H9 (cell line): ENCODE measurements around the gene NKX1-1. TPM values are rescaled to one million over a fixed set of nuclear protein-coding genes. Genes with fewer than 3 reads are reported as not detected.
"Not testable (repeated sequence)": the region's sequence is repeated elsewhere in the genome, so short reads cannot be mapped to it uniquely, and the experiment has no call there.

Source experiments
- DNase-seq: peaks from one replicate; pipeline ENCODE4 v3.0.0-alpha.2; 2017
- H2AFZ ChIP-seq: one replicate; pipeline ENCODE4 v1.6.1; 2013; ENCODE audit warnings: mild to moderate bottlenecking, low read length, control low read depth, moderate library complexity
- H2AK5ac ChIP-seq: 2 replicates; pipeline ENCODE4 v1.6.1; 2013; ENCODE audit warnings: low read length, control low read depth, mixed read lengths; ENCODE audit not compliant: insufficient read length
- H2BK120ac ChIP-seq: one replicate; pipeline ENCODE4 v1.6.1; 2013; ENCODE audit warnings: low read depth, mild to moderate bottlenecking, low read length, control low read depth, inconsistent platforms; ENCODE audit not compliant: poor library complexity, severe bottlenecking
- H2BK12ac ChIP-seq: 2 replicates; pipeline ENCODE4 v1.6.1; 2013; ENCODE audit warnings: low read length, control low read depth, mixed read lengths, low read depth; ENCODE audit not compliant: insufficient read length
- H2BK15ac ChIP-seq: 2 replicates; pipeline ENCODE4 v1.6.1; 2013; ENCODE audit warnings: low read depth, low read length, control low read depth
- H2BK20ac ChIP-seq: one replicate; pipeline ENCODE4 v1.6.1; 2013; ENCODE audit warnings: low read depth, mild to moderate bottlenecking, low read length, control low read depth, inconsistent platforms; ENCODE audit not compliant: poor library complexity, severe bottlenecking
- H2BK5ac ChIP-seq: 2 replicates; pipeline ENCODE4 v1.6.1; 2013; ENCODE audit warnings: low read length, control low read depth, mixed read lengths; ENCODE audit not compliant: insufficient read length
- H3K14ac ChIP-seq: 2 replicates; pipeline ENCODE4 v1.6.1; 2013; ENCODE audit warnings: low read length, control low read depth; ENCODE audit not compliant: insufficient read depth
- H3K18ac ChIP-seq: 2 replicates; pipeline ENCODE4 v1.6.1; 2013; ENCODE audit warnings: low read depth, mild to moderate bottlenecking, mixed read lengths, low read length, control low read depth; ENCODE audit not compliant: insufficient read length
- H3K23ac ChIP-seq: 2 replicates; pipeline ENCODE4 v1.6.1; 2013; ENCODE audit warnings: low read length, control low read depth, mixed read lengths, low read depth; ENCODE audit not compliant: insufficient read length
- H3K23me2 ChIP-seq: 2 replicates; pipeline ENCODE4 v1.6.1; 2013; ENCODE audit warnings: low read depth, mild to moderate bottlenecking, mixed read lengths, low read length, control low read depth; ENCODE audit not compliant: insufficient read length, poor library complexity, severe bottlenecking
- H3K27ac ChIP-seq: 2 replicates; pipeline ENCODE4 v1.5.1; 2013; ENCODE audit warnings: low read length, control low read depth, mixed read lengths, low read depth; ENCODE audit not compliant: insufficient read length
- H3K27me3 ChIP-seq: 2 replicates; pipeline ENCODE4 v1.6.1; 2013; ENCODE audit warnings: low read length, control low read depth, inconsistent platforms; ENCODE audit not compliant: insufficient read depth
- H3K4ac ChIP-seq: 2 replicates; pipeline ENCODE4 v1.6.1; 2013; ENCODE audit warnings: low read depth, mild to moderate bottlenecking, control low read depth, inconsistent platforms, low read length, moderate library complexity
- H3K4me1 ChIP-seq: 2 replicates; pipeline ENCODE4 v1.6.1; 2013; ENCODE audit warnings: low read length, control low read depth, inconsistent platforms; ENCODE audit not compliant: insufficient read depth
- H3K4me2 ChIP-seq: 2 replicates; pipeline ENCODE4 v1.6.1; 2013; ENCODE audit warnings: low read length, control low read depth, mixed read lengths; ENCODE audit not compliant: insufficient read length, insufficient read depth
- H3K56ac ChIP-seq: 2 replicates; pipeline ENCODE4 v1.6.1; 2013; ENCODE audit warnings: low read depth, mild to moderate bottlenecking, mixed read lengths, low read length, control low read depth; ENCODE audit not compliant: insufficient read length
- H3K79me1 ChIP-seq: 2 replicates; pipeline ENCODE4 v1.6.1; 2013; ENCODE audit warnings: low read depth, mild to moderate bottlenecking, moderate library complexity, low read length, control low read depth, inconsistent platforms; ENCODE audit not compliant: insufficient read depth, poor library complexity, severe bottlenecking
- H3K79me2 ChIP-seq: 2 replicates; pipeline ENCODE4 v1.6.1; 2013; ENCODE audit warnings: low read length, control low read depth, inconsistent platforms; ENCODE audit not compliant: insufficient read depth
- H3K9ac ChIP-seq: 2 replicates; pipeline ENCODE4 v1.6.1; 2013; ENCODE audit warnings: low read length, control low read depth, mixed read lengths; ENCODE audit not compliant: insufficient read length; ENCODE audit errors: extremely low read depth
- H3K9me3 ChIP-seq: one replicate; pipeline ENCODE4 v1.6.1; 2013; ENCODE audit warnings: low read depth, low read length, inconsistent platforms; ENCODE audit not compliant: control insufficient read depth
- H3T11ph ChIP-seq: one replicate; pipeline ENCODE4 v1.6.1; 2013; ENCODE audit warnings: mild to moderate bottlenecking, low read length, control low read depth, inconsistent platforms
- H4K20me1 ChIP-seq: one replicate; pipeline ENCODE4 v1.6.1; 2013; ENCODE audit not compliant: control insufficient read depth, insufficient read length, insufficient read depth
- H4K5ac ChIP-seq: 2 replicates; pipeline ENCODE4 v1.6.1; 2013; ENCODE audit warnings: low read depth, mild to moderate bottlenecking, mixed read lengths, low read length, control low read depth; ENCODE audit not compliant: insufficient read length
- H4K8ac ChIP-seq: replicated peaks from 2 replicates; pipeline ENCODE4 v1.6.1; 2013; ENCODE audit warnings: low read length, control low read depth, mixed read lengths, low read depth; ENCODE audit not compliant: insufficient read length
- H4K91ac ChIP-seq: 2 replicates; pipeline ENCODE4 v1.6.1; 2013; ENCODE audit warnings: low read depth, mild to moderate bottlenecking, moderate library complexity, mixed read lengths, low read length, control low read depth; ENCODE audit not compliant: insufficient read length
- H3K27ac Mint-ChIP-seq, 3 experiments: 2 replicates in 2 of 3; 3 replicates in 1 of 3; pipeline ENCODE4 v1.8.0; 2020 to 2021; ENCODE audit warnings: mixed read lengths in 3 of 3, mild to moderate bottlenecking in 1 of 3, moderate library complexity in 1 of 3
- H3K27me3 Mint-ChIP-seq: 2 replicates; pipeline ENCODE4 v1.8.0; 2021; ENCODE audit warnings: low read depth, mild to moderate bottlenecking, moderate library complexity, mixed read lengths
- H3K36me3 Mint-ChIP-seq, 3 experiments: 2 replicates in 2 of 3; 3 replicates in 1 of 3; pipeline ENCODE4 v1.8.0; 2020 to 2021; ENCODE audit warnings: low read depth in 3 of 3, mixed read lengths in 3 of 3; ENCODE audit not compliant: insufficient read depth in 1 of 3
- H3K4me1 Mint-ChIP-seq, 2 experiments: 2 replicates each; pipeline ENCODE4 v1.8.0; 2020; ENCODE audit warnings: mixed read lengths in 2 of 2
- H3K4me3 Mint-ChIP-seq, 2 experiments: 2 replicates in 1 of 2; 3 replicates in 1 of 2; pipeline ENCODE4 v1.8.0; 2020 to 2021; ENCODE audit warnings: mild to moderate bottlenecking in 2 of 2, mixed read lengths in 2 of 2, moderate library complexity in 1 of 2
- H3K9me3 Mint-ChIP-seq, 2 experiments: 2 replicates in 1 of 2; 3 replicates in 1 of 2; pipeline ENCODE4 v1.8.0; 2020; ENCODE audit warnings: mild to moderate bottlenecking in 2 of 2, mixed read lengths in 2 of 2, moderate library complexity in 1 of 2
- CTCF ChIP-seq: fragments of 200-600 bp; sonication (generic); conservative IDR thresholded peaks from 3 replicates; pipeline ENCODE4 v1.8.0; 2021; ENCODE audit warnings: antibody characterized with exemption, mild to moderate bottlenecking
- WGBS: extraction: QIAGEN DNeasy Blood & Tissue Kit; methylation state at CpG from one replicate; pipeline ENCODE4 v1.1.7; 2013; ENCODE audit warnings: missing lambda C conversion rate, low lambda C conversion rate, mixed read lengths; ENCODE audit not compliant: insufficient read length; ENCODE audit errors: extremely low coverage; 5-methylcytosine and 5-hydroxymethylcytosine counted together
- total RNA-seq: library from RNA; stranded (reverse); gene quantifications from 2 replicates; pipeline ENCODE4 v1.2.1, GENCODE V29; 2021

Gene NKX1-1
- total RNA-seq, 1 experiment from 2014 or later, result not detected

GRCh38 chr4:1393866-1394265 lies 12.4 kb downstream of the NKX1-1 start:
- peaks cover 5% of the 10 kb centered on the region for H3K9me3 ChIP-seq
- no peak overlapping the region for H3K27ac Mint-ChIP-seq
- H3K4ac ChIP-seq, result no peak overlapping the region
- H3K4me1 ChIP-seq, result no peaks in the 10 kb centered on the region
- no peak overlapping the region; the same call in 1 of the 2 replicates for H3K14ac ChIP-seq
- H4K5ac ChIP-seq, result no peak overlapping the region
- H3K4me1 Mint-ChIP-seq, result no peaks in the 10 kb centered on the region
- H4K20me1 ChIP-seq, result no peaks in the 10 kb centered on the region
- H3K4me3 Mint-ChIP-seq, result no peak overlapping the region
- TF ChIP-seq CTCF, result no peak
- no peaks in the 10 kb centered on the region for H3K79me2 ChIP-seq
- H3K9ac ChIP-seq, result no peak overlapping the region
- H2BK15ac ChIP-seq, result no peak overlapping the region
- H2AK5ac ChIP-seq, result no peak overlapping the region
- DNase-seq, result no peak
- H3K23me2 ChIP-seq, result no peaks in the 10 kb centered on the region
- no CpG with 5 or more reads among the region's 10 CpGs for WGBS
- no peaks in the 10 kb centered on the region for H3K79me1 ChIP-seq
- peaks cover 4% of the 10 kb centered on the region; the same call in 1 of the 2 replicates for H3K27me3 Mint-ChIP-seq
- H3K27me3 ChIP-seq, result no peaks in the 10 kb centered on the region
- no peak overlapping the region for H3K27ac ChIP-seq
- H4K91ac ChIP-seq, result no peak overlapping the region
- no peak overlapping the region for H2BK20ac ChIP-seq
- H2BK120ac ChIP-seq, result no peak overlapping the region
- H2BK5ac ChIP-seq, result no peak overlapping the region
- H3K18ac ChIP-seq, result no peak overlapping the region
- no peak overlapping the region for H3T11ph ChIP-seq
- H3K4me2 ChIP-seq, result no peak overlapping the region
- H4K8ac ChIP-seq, result no peak overlapping the region
- H3K56ac ChIP-seq, result no peak overlapping the region
- no peak overlapping the region for H2BK12ac ChIP-seq
- peaks cover 15 to 28% (median 18%) of the 10 kb centered on the region in 3 experiments for H3K36me3 Mint-ChIP-seq
- H3K23ac ChIP-seq, result no peak overlapping the region
- peaks cover 16 to 28% of the 10 kb centered on the region in 2 experiments for H3K9me3 Mint-ChIP-seq
- H2AFZ ChIP-seq, result no peak overlapping the region

GRCh38 chr4:1393363-1393762 lies 12.9 kb downstream of the NKX1-1 start:
- not testable (repeated sequence) for H4K8ac ChIP-seq, H3K79me1 ChIP-seq, H3K4ac ChIP-seq, H4K5ac ChIP-seq, H3K4me1 ChIP-seq, H2AFZ ChIP-seq, H3K23me2 ChIP-seq, H3K27me3 Mint-ChIP-seq, H3K23ac ChIP-seq, H3K79me2 ChIP-seq, H3K27ac Mint-ChIP-seq, H2BK15ac ChIP-seq, H3K4me1 Mint-ChIP-seq, H2BK5ac ChIP-seq, H3K27me3 ChIP-seq, H2BK12ac ChIP-seq, H3K9me3 ChIP-seq, H3K18ac ChIP-seq, H3K14ac ChIP-seq, H3K4me2 ChIP-seq, H3K27ac ChIP-seq, H2BK20ac ChIP-seq, DNase-seq, H4K91ac ChIP-seq, H3K9ac ChIP-seq, H2AK5ac ChIP-seq, H4K20me1 ChIP-seq, H2BK120ac ChIP-seq, H3K4me3 Mint-ChIP-seq, H3K56ac ChIP-seq, H3T11ph ChIP-seq
- Mint-ChIP-seq H3K36me3 (peaks cover 16 to 28% (median 22%) of the 10 kb centered on the region in 3 experiments), H3K9me3 (peaks cover 15 to 26% of the 10 kb centered on the region in 2 experiments)
- no CpG with 5 or more reads among the region's 5 CpGs for WGBS
